ENCODE measurements around the gene SPR. TPM values are rescaled to one million over a fixed set of nuclear protein-coding genes. Genes with fewer than 3 reads are reported as not detected.

Gene SPR
- total and polyA plus RNA-seq, 2 of the 13 experiments (the other 11 are each of a cell fraction or from before 2014, with no cell fraction given) = 34.0 to 96.0 TPM

GRCh38 chr2:72888438-72889202 lies 1.4 kb downstream of the SPR start (continued):
- TF ChIP-seq FOSL2 (CRISPR knock-in tag; IDR thresholded peaks at IDR 0.05) = no peak
- no peak for TF ChIP-seq ZNF136 (CRISPR knock-in tag; IDR thresholded peaks at IDR 0.05; ENCODE audit: low read depth)
- TF ChIP-seq ZFP36L2 (CRISPR knock-in tag; IDR thresholded peaks at IDR 0.05) = no peak
- no peak for TF ChIP-seq ZNF580 (CRISPR knock-in tag; IDR thresholded peaks at IDR 0.05; ENCODE audit: borderline replicate concordance, low read depth)
- TF ChIP-seq FOXP1 (IDR thresholded peaks at IDR 0.05) = no peak
- TF ChIP-seq FOXP1 (CRISPR knock-in tag; IDR thresholded peaks at IDR 0.05) = peak; percentile 78
- no peak for TF ChIP-seq PAF1 (CRISPR knock-in tag; IDR thresholded peaks at IDR 0.05)
- TF ChIP-seq ZNF18 (CRISPR knock-in tag; IDR thresholded peaks at IDR 0.05; ENCODE audit: insufficient replicate concordance) = no peak
- TF ChIP-seq POLR2A (IDR thresholded peaks at IDR 0.05; ENCODE audit: insufficient read depth in 1 of 2, low read depth in 2 of 2, low read length in 2 of 2) = peak; percentile 36 to 63; a peak in 3 of 4 replicates
- 0 out of 2 replicates have a peak, but pooled peaks have one; percentile 46 for TF ChIP-seq RFXAP (CRISPR knock-in tag; IDR thresholded peaks at IDR 0.05; ENCODE audit: borderline replicate concordance)
- TF ChIP-seq SP2 (CRISPR knock-in tag; IDR thresholded peaks at IDR 0.05) = no peak
- TF ChIP-seq ZSCAN22 (CRISPR knock-in tag; IDR thresholded peaks at IDR 0.05) = no peak
- no peak for TF ChIP-seq ZNF577 (CRISPR knock-in tag; IDR thresholded peaks at IDR 0.05; ENCODE audit: borderline replicate concordance, low read depth)
- TF ChIP-seq PPARG (CRISPR knock-in tag; conservative IDR thresholded peaks at IDR 0.05) = peak; percentile 29; the same call in 1 of the 2 replicates
- no peak for TF ChIP-seq MYNN (CRISPR knock-in tag; IDR thresholded peaks at IDR 0.05; ENCODE audit: low read depth)
- no peak for TF ChIP-seq MAZ (IDR thresholded peaks at IDR 0.05; ENCODE audit: borderline replicate concordance, low read depth, low read length)
- TF ChIP-seq MAZ (CRISPR knock-in tag; IDR thresholded peaks at IDR 0.05; ENCODE audit: low read depth) = peak; percentile 56
- no peak for TF ChIP-seq ZNF333 (CRISPR knock-in tag; IDR thresholded peaks at IDR 0.05; ENCODE audit: borderline replicate concordance)
- TF ChIP-seq CAMTA2 (CRISPR knock-in tag; IDR thresholded peaks at IDR 0.05; ENCODE audit: borderline replicate concordance) = no peak
- TF ChIP-seq ZNF17 (CRISPR knock-in tag; IDR thresholded peaks at IDR 0.05) = no peak
- no peak for TF ChIP-seq SOX6 (IDR thresholded peaks at IDR 0.05)
- TF ChIP-seq SOX6 (CRISPR knock-in tag; IDR thresholded peaks at IDR 0.05) = peak; percentile 97
- TF ChIP-seq ZBTB25 (CRISPR knock-in tag; IDR thresholded peaks at IDR 0.05) = no peak
- no peak for TF ChIP-seq ZNF280B (CRISPR knock-in tag; IDR thresholded peaks at IDR 0.05; ENCODE audit: borderline replicate concordance)
- no peak for TF ChIP-seq HMG20B (CRISPR knock-in tag; conservative IDR thresholded peaks at IDR 0.05)
- no peak for TF ChIP-seq ZNF33B (CRISPR knock-in tag; IDR thresholded peaks at IDR 0.05)
- TF ChIP-seq ZKSCAN1 (IDR thresholded peaks at IDR 0.05; ENCODE audit: low read length) = no peak
- no peak for TF ChIP-seq ZNF550 (CRISPR knock-in tag; IDR thresholded peaks at IDR 0.05; ENCODE audit: borderline replicate concordance)
- TF ChIP-seq SRSF9 (IDR thresholded peaks at IDR 0.05; ENCODE audit: borderline replicate concordance, insufficient read depth, low read depth, low read length, poor library complexity, severe bottlenecking) = no peak
